ENCODE measurements around the gene AXDND1. TPM values are rescaled to one million over a fixed set of nuclear protein-coding genes. Genes with fewer than 3 reads are reported as not detected.

Gene AXDND1
- total and polyA plus RNA-seq, 2 donors (not counting 1 experiment from before 2014, with no cell fraction given), result 0.05 to 0.17 TPM

DNA sequence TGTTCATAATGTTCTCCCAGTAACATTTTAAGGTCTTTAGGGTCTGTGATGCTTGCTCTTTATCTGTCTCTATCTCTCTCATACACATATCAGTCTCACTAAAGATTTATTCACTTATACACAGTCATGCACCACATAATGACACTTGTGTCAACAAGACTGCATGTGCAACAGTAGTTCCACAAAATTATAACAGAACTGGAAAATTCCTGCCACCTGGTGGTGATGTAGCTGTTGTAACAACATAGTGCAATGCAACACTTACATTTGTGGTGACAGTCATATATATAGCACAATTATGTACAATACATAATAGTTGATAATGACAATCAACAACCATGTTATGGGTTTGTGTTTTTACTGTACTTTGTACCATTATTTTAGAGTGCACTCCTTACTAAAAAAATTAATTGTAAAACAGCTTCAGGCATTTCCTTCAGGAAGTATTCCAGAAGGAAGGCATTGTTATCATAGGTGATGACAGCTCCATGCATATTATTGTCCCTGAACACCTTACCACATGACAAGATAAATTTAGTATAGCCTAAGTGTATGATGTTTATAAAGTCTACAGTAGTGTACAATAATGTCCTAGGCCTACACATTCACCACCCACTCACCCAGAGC, 234.0 kb downstream of the AXDND1 start:
- DNase-seq (ENCODE audit: low read depth in 2 of 2), result peak; percentile 19 to 27
- H3K9me3 ChIP-seq (ENCODE audit: control insufficient read depth, insufficient read depth, low read depth, low read length), result no peaks in the 10 kb centered on the region
- no peak overlapping the region for H3K27ac ChIP-seq (ENCODE audit: insufficient read depth, low read length)
- H3K36me3 ChIP-seq (ENCODE audit: control insufficient read depth, insufficient read depth, low read length), result no peaks in the 10 kb centered on the region
- H3K4me2 ChIP-seq (ENCODE audit: extremely low read depth, insufficient read depth, low read length), result no peak overlapping the region
- no peak overlapping the region for H2AFZ ChIP-seq (ENCODE audit: low read length)
- H3K79me2 ChIP-seq (ENCODE audit: control insufficient read depth, insufficient read depth, low read length), result no peaks in the 10 kb centered on the region
- H3K4me1 ChIP-seq (ENCODE audit: control insufficient read depth, extremely low read depth, insufficient read depth, low read length), result no peaks in the 10 kb centered on the region
- no peak overlapping the region for H3K4me3 ChIP-seq (replicated peaks in 1 of 4; ENCODE audit: control extremely low read depth in 1 of 4, insufficient read depth in 1 of 4, low read depth in 3 of 4, low read length in 4 of 4)
- no peak for TF ChIP-seq EZH2 (IDR thresholded peaks at IDR 0.05; ENCODE audit: low read length, missing control alignments)
- TF ChIP-seq, protein P1, sequence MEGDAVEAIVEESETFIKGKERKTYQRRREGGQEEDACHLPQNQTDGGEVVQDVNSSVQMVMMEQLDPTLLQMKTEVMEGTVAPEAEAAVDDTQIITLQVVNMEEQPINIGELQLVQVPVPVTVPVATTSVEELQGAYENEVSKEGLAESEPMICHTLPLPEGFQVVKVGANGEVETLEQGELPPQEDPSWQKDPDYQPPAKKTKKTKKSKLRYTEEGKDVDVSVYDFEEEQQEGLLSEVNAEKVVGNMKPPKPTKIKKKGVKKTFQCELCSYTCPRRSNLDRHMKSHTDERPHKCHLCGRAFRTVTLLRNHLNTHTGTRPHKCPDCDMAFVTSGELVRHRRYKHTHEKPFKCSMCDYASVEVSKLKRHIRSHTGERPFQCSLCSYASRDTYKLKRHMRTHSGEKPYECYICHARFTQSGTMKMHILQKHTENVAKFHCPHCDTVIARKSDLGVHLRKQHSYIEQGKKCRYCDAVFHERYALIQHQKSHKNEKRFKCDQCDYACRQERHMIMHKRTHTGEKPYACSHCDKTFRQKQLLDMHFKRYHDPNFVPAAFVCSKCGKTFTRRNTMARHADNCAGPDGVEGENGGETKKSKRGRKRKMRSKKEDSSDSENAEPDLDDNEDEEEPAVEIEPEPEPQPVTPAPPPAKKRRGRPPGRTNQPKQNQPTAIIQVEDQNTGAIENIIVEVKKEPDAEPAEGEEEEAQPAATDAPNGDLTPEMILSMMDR (conservative IDR thresholded peaks at IDR 0.05 in 1 of 2, IDR thresholded peaks at IDR 0.05 in 1 of 2; ENCODE audit: low read depth in 1 of 2, low read length in 2 of 2), result peak; percentile 17 to 45
- no peaks in the 10 kb centered on the region for H4K20me1 ChIP-seq (ENCODE audit: control insufficient read depth, extremely low read depth, insufficient read depth, low read length)
- no peaks in the 10 kb centered on the region for H3K27me3 ChIP-seq (ENCODE audit: control insufficient read depth, insufficient read depth, low read length)
- H3K9ac ChIP-seq (ENCODE audit: insufficient read depth, low read length), result no peak overlapping the region

DNA sequence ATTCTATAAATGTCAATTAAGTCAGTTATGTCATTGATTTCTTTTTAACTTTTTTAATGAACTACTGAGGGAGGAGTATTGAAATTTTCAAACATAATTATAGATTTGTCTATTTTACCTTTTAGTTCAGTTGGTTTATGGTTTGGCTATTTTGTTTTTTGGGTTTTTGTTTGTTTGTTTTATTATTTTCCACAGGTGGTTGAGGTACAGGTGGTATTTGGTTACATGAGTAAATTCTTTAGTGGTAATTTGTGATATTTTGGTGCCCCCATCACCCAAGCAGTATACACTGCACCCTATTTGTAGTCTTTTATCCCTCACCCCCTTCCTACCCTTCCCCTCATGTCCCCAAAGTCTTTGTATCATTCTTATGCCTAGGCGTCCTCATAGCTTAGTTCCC, 235.3 kb downstream of the AXDND1 start:
- H3K4me1 ChIP-seq (ENCODE audit: control insufficient read depth, extremely low read depth, insufficient read depth, low read length), result no peaks in the 10 kb centered on the region
- H3K9me3 ChIP-seq (ENCODE audit: control insufficient read depth, insufficient read depth, low read depth, low read length), result no peaks in the 10 kb centered on the region
- no peak overlapping the region for H3K27ac ChIP-seq (ENCODE audit: insufficient read depth, low read length)
- no peak for DNase-seq (ENCODE audit: low read depth in 2 of 2)
- no peaks in the 10 kb centered on the region for H3K36me3 ChIP-seq (ENCODE audit: control insufficient read depth, insufficient read depth, low read length)
- H3K27me3 ChIP-seq (ENCODE audit: control insufficient read depth, insufficient read depth, low read length), result no peaks in the 10 kb centered on the region
- no peak overlapping the region for H3K4me3 ChIP-seq (replicated peaks in 1 of 4; ENCODE audit: control extremely low read depth in 1 of 4, insufficient read depth in 1 of 4, low read depth in 3 of 4, low read length in 4 of 4)
- no peak for TF ChIP-seq EZH2 (IDR thresholded peaks at IDR 0.05; ENCODE audit: low read length, missing control alignments)
- TF ChIP-seq, protein P1 (conservative IDR thresholded peaks at IDR 0.05 in 1 of 2, IDR thresholded peaks at IDR 0.05 in 1 of 2; ENCODE audit: low read depth in 1 of 2, low read length in 2 of 2), result no peak
- H3K4me2 ChIP-seq (ENCODE audit: extremely low read depth, insufficient read depth, low read length), result no peak overlapping the region
- no peak overlapping the region for H2AFZ ChIP-seq (ENCODE audit: low read length)
- H3K9ac ChIP-seq (ENCODE audit: insufficient read depth, low read length), result no peak overlapping the region
- H4K20me1 ChIP-seq (ENCODE audit: control insufficient read depth, extremely low read depth, insufficient read depth, low read length), result no peaks in the 10 kb centered on the region
- no peaks in the 10 kb centered on the region for H3K79me2 ChIP-seq (ENCODE audit: control insufficient read depth, insufficient read depth, low read length)

Other genes starting within 250 kb of the AXDND1 start
- gene ABL2, start 136.3 kb upstream of the AXDND1 start, total RNA-seq, result 33.9 and 85.4 TPM in 2 replicates
- gene ABL2, start 136.3 kb upstream of the AXDND1 start, polyA plus RNA-seq, result 32.7 and 36.1 TPM in 2 replicates
- gene SOAT1, start 72.2 kb upstream of the AXDND1 start, total RNA-seq, result 31.1 and 50.5 TPM in 2 replicates
- 64.1 and 77.6 TPM in 2 replicates for gene SOAT1, start 72.2 kb upstream of the AXDND1 start, polyA plus RNA-seq
- not detected in 2 replicates for gene NPHS2, start 210.0 kb downstream of the AXDND1 start, total RNA-seq
- not detected in 2 replicates for gene NPHS2, start 210.0 kb downstream of the AXDND1 start, polyA plus RNA-seq
- not detected in 2 replicates for gene TDRD5, start 225.9 kb downstream of the AXDND1 start, total RNA-seq
- not detected in 2 replicates for gene TDRD5, start 225.9 kb downstream of the AXDND1 start, polyA plus RNA-seq

Data from fibroblast of lung (primary cell).